Adipocyte (in vitro differentiated cells): ENCODE measurements around the gene CPNE4.

ENCODE experiments used
- DNase-seq: peaks from one replicate; pipeline ENCODE4 v3.0.0-alpha.2; 2015; ENCODE audit warnings: low read depth
- H3K27me3 ChIP-seq: replicated peaks from 2 replicates; pipeline ENCODE4 v1.7.0; 2013; ENCODE audit warnings: mild to moderate bottlenecking, low read length, moderate library complexity; ENCODE audit not compliant: control insufficient read depth, insufficient read depth
- H3K36me3 ChIP-seq: 2 replicates; pipeline ENCODE4 v1.7.0; 2013; ENCODE audit warnings: low read length, mild to moderate bottlenecking, moderate library complexity; ENCODE audit not compliant: control insufficient read depth, insufficient read depth, severe bottlenecking
- H3K4me1 ChIP-seq: 2 replicates; pipeline ENCODE4 v1.7.0; 2013; ENCODE audit warnings: mild to moderate bottlenecking, low read length, moderate library complexity; ENCODE audit not compliant: control insufficient read depth, insufficient read depth
- H3K4me3 ChIP-seq: 2 replicates; pipeline ENCODE4 v1.7.0; 2013; ENCODE audit warnings: mild to moderate bottlenecking, low read length, moderate library complexity
- H3K9ac ChIP-seq: 2 replicates; pipeline ENCODE4 v1.7.0; 2013; ENCODE audit warnings: mild to moderate bottlenecking, low read length, moderate library complexity
- H3K9me3 ChIP-seq: 2 replicates; pipeline ENCODE4 v1.7.0; 2013; ENCODE audit warnings: mild to moderate bottlenecking, low read length, moderate library complexity; ENCODE audit not compliant: control insufficient read depth

CPNE4 gene

GRCh38 chr3:131772269-131773026 lies 262.4 kb downstream of the CPNE4 start:
- Histone ChIP-seq H3K4me3 (no peak overlapping the region), H3K9me3 (no peaks in the 10 kb centered on the region), H3K4me1 (peaks cover 3% of the 10 kb centered on the region), H3K9ac (no peak overlapping the region), H3K27me3 (no peaks in the 10 kb centered on the region), H3K36me3 (no peaks in the 10 kb centered on the region)
- DNase-seq, result no peak

DNA sequence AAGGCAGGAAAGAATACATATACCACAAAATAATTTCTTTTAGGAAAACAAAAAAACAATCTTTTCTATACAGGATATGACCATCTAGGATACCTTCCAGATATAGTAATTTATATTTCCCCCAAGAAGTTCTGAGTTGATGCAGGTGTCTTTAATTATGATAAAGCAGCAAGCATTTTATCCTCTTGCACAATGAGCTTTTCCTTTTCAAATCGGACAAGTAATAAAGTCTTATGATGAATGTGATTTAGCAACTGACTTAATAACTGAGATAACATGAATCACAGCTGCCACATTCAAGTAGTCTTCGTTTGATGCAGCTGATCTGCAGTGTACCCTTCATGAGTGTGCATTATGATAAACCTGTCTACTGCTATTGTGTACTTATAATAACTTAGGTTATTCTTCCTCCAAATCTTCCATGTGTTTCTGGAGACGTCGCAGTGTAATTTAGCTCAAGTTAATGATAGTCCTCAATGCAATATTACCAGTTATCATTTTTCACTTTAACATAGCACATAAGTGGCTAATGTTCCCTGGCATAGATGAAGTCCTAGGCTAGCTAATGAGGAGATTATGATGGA lies 271.7 kb downstream of the CPNE4 start:
- peak; percentile 3 for DNase-seq
- H3K27me3 ChIP-seq, result no peaks in the 10 kb centered on the region
- no peaks in the 10 kb centered on the region for H3K36me3 ChIP-seq
- no peak overlapping the region for H3K4me3 ChIP-seq
- H3K9me3 ChIP-seq, result no peaks in the 10 kb centered on the region
- H3K4me1 ChIP-seq, result no peaks in the 10 kb centered on the region
- no peak overlapping the region for H3K9ac ChIP-seq

DNA sequence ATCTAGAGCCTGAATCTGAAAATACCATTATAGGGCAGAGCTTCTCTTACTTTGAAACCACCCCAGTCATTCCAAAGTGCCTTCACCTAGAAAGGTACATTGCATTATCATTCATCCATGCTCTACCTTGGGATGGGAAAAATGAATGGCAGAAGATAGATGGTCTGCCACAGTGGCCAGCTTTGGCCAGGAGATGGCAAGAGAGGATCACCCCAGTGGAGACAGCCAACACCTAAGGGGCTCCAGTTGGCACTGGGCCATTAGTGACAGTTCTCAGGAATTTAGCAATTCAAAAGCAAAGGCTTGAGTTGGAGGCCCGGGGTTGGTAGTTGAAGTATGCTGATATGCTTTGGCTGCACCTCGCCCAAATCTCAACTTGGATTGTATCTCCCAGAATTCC lies 278.4 kb downstream of the CPNE4 start:
- H3K9ac ChIP-seq, result no peak overlapping the region
- no peaks in the 10 kb centered on the region for H3K4me1 ChIP-seq
- no peak for DNase-seq

GRCh38 chr3:131755380-131755779 lies 279.4 kb downstream of the CPNE4 start:
- no peaks in the 10 kb centered on the region for H3K9me3 ChIP-seq
- no peak overlapping the region for H3K9ac ChIP-seq
- H3K36me3 ChIP-seq, result no peaks in the 10 kb centered on the region
- no peak for DNase-seq
- no peaks in the 10 kb centered on the region for H3K27me3 ChIP-seq
- no peaks in the 10 kb centered on the region for H3K4me1 ChIP-seq
- no peak overlapping the region for H3K4me3 ChIP-seq

More for the DNA sequence above, 278.4 kb downstream of the CPNE4 start:
- Histone ChIP-seq H3K9me3 (no peaks in the 10 kb centered on the region), H3K27me3 (no peaks in the 10 kb centered on the region), H3K36me3 (no peaks in the 10 kb centered on the region), H3K4me3 (no peak overlapping the region)

GRCh38 chr3:131750256-131750655 lies 284.6 kb downstream of the CPNE4 start:
- no peaks in the 10 kb centered on the region for H3K36me3 ChIP-seq
- no peak overlapping the region for H3K4me3 ChIP-seq
- no peaks in the 10 kb centered on the region for H3K4me1 ChIP-seq
- no peak overlapping the region for H3K9ac ChIP-seq
- no peaks in the 10 kb centered on the region for H3K9me3 ChIP-seq
- no peaks in the 10 kb centered on the region for H3K27me3 ChIP-seq
- no peak for DNase-seq

DNA sequence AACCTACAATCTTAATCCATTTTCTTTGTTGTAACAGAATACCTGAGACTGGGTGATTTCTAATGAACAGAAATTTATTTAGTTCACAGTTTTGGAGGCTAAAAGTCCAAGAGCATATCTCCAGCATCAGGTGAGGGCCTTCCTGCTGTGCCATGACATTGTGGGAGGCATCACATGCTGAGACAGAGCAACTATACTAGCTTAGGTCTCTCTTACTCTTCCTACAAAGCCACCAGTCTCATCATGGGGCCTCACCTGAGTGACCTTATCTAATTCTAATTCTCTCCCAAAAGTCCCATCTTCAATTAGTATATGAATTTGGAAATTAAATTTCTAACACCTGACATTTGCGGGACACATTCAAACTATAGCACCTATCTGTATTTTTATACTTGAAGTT lies 285.0 kb downstream of the CPNE4 start:
- Histone ChIP-seq H3K9me3 (no peaks in the 10 kb centered on the region), H3K27me3 (no peaks in the 10 kb centered on the region), H3K4me3 (no peak overlapping the region), H3K36me3 (no peaks in the 10 kb centered on the region), H3K4me1 (no peaks in the 10 kb centered on the region), H3K9ac (no peak overlapping the region)
- no peak for DNase-seq

DNA sequence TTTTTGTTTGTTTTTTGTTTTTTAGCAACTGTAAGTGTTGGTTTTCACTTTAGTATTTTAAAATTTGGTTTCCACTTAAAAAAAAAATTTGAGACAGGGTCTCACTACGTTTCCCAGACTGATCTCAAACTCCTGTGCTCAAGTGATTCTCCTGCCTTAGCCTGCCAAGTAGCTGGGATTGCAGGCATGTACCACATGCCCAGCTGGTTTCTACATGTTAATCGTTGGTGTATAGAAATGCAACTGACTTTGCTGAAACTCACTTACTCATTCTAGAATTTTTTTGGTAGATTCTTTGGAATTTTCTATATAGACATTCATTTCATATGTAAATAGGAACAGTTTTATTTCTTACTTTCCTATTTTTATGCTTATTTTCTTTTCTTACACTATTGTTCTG lies 287.3 kb downstream of the CPNE4 start:
- DNase-seq, result no peak
- Histone ChIP-seq H3K9ac (no peak overlapping the region), H3K4me1 (no peaks in the 10 kb centered on the region), H3K9me3 (no peaks in the 10 kb centered on the region), H3K27me3 (no peaks in the 10 kb centered on the region), H3K4me3 (no peak overlapping the region), H3K36me3 (no peaks in the 10 kb centered on the region)

GRCh38 chr3:131744765-131745164 lies 290.0 kb downstream of the CPNE4 start:
- H3K9ac ChIP-seq, result no peak overlapping the region
- no peak overlapping the region for H3K4me3 ChIP-seq
- H3K27me3 ChIP-seq, result no peaks in the 10 kb centered on the region
- no peaks in the 10 kb centered on the region for H3K9me3 ChIP-seq
- H3K36me3 ChIP-seq, result no peaks in the 10 kb centered on the region
- H3K4me1 ChIP-seq, result no peaks in the 10 kb centered on the region
- DNase-seq, result no peak

DNA sequence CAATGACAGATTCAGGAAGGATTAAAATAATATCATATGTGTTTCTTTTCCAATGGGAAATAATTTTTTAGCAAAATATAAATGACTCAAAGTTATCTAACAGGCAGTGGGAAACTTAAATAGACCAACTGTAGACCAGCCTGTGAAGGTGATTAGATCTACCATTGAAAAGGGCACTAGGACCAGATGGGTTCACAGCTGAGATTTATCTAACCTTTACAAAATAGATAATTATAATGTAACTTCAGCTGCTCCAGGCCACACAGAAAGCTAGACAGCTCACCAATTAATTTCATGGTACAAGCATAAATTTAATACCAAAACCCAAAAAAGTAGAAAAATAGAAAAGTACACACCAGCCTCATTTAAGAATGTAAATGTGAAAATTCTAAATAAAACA lies 291.7 kb downstream of the CPNE4 start:
- Histone ChIP-seq H3K36me3 (no peaks in the 10 kb centered on the region), H3K9me3 (no peaks in the 10 kb centered on the region), H3K9ac (no peak overlapping the region), H3K4me3 (no peak overlapping the region), H3K4me1 (no peaks in the 10 kb centered on the region), H3K27me3 (no peaks in the 10 kb centered on the region)
- no peak for DNase-seq

DNA sequence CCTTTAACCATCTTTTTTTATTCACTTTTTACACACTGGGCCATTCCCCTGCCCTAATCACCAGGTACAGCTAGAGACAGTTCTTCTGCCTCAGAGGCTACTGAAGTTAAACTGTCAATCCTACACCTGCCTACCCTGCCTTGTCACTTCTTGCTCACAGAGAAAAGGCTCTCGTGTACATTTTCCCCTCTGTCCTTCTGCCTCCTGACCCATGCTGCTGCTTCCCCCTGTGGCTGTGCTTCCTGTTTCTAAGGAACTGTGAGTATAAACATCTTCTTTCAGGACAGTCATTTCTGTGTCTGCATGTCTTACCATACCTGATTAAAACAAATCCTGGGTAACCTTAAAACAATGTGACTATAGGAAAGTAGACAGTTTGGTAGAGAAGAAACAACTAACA lies 295.6 kb downstream of the CPNE4 start:
- H3K4me3 ChIP-seq, result no peak overlapping the region
- no peak overlapping the region for H3K9ac ChIP-seq
- H3K27me3 ChIP-seq, result no peaks in the 10 kb centered on the region
- H3K4me1 ChIP-seq, result no peaks in the 10 kb centered on the region
- DNase-seq, result no peak
- H3K36me3 ChIP-seq, result no peaks in the 10 kb centered on the region
- H3K9me3 ChIP-seq, result no peaks in the 10 kb centered on the region

DNA sequence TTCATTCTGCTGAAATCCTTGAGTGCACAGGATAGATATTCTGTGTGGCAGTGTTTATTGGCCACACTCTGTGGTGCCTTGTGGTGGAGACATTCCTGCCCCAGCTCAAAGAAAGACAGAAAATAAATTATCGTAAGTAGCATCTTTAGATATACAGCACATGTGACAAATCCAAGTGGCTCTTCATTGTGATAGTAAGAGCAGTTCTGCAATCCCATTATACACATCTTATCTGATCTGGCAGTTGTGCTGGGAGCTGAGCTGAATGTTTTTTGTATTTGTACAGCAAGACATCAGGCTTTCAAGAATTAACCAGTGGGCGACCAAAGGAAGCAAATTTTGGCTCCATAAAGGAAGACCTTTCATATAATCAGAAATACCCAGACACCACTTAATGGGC lies 296.7 kb downstream of the CPNE4 start:
- no peak for DNase-seq
- no peaks in the 10 kb centered on the region for H3K4me1 ChIP-seq
- H3K27me3 ChIP-seq, result no peaks in the 10 kb centered on the region
- H3K4me3 ChIP-seq, result no peak overlapping the region
- no peaks in the 10 kb centered on the region for H3K9me3 ChIP-seq
- H3K9ac ChIP-seq, result no peak overlapping the region
- H3K36me3 ChIP-seq, result no peaks in the 10 kb centered on the region

GRCh38 chr3:131735544-131735943 lies 299.3 kb downstream of the CPNE4 start:
- Histone ChIP-seq H3K9ac (no peak overlapping the region), H3K4me3 (no peak overlapping the region), H3K36me3 (no peaks in the 10 kb centered on the region), H3K4me1 (peaks cover 9% of the 10 kb centered on the region), H3K27me3 (no peaks in the 10 kb centered on the region), H3K9me3 (no peaks in the 10 kb centered on the region)
- no peak for DNase-seq
